ENCODE measurements around the gene DEFB110.

The DEFB110 gene

DNA sequence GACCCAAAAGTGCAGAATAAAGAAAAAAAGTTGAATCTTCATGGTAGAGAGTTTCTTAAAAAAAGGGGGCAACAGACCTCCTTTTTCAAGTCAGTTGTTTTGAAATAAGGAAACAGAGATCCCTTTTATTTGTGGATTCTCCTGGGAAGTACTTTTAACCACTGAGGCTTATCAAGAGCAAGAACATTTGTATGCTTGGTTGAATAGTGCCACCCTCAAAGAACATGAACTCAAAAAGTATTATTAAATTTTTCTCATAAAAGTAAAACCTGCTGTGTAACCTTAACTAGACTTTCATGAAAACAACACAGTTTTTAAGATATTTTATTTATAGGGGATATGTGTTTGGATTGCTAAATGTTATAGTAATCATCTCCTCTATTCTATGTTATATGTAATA is at the start of gene DEFB110:
Gene DEFB110 (minus strand): TSS at position 101 of the 400 bp plus-strand sequence. CDS start 59 bp downstream, at position 42.
- DNase-seq (ENCODE audit: low read depth in 2 of 2), result no peak

DNA sequence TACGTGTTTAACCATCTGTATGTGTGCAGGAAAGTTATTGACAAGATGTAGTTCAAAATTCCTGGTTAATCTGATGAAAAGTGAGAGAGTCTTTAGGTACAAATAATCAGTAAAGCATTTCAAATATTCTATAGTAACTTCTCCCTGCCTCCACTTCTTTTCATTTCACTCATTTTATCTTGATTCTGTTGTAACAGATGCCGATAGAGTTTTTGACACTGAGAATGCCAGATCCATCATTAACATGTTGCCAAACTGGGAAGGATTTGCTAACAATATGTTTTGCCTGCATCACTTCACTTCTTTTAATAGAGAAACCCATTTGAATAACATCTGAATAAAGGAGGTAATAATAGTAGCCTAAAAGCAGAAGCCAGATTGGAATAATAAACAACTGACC is 48.3 kb upstream of the DEFB110 start:
- DNase-seq (ENCODE audit: low read depth in 2 of 2), result no peak

- no peak for DNase-seq (ENCODE audit: low read depth in 2 of 2)
Measured at GRCh38 chr6:50062051-50062450, 40.3 kb upstream of the DEFB110 start.

DNA sequence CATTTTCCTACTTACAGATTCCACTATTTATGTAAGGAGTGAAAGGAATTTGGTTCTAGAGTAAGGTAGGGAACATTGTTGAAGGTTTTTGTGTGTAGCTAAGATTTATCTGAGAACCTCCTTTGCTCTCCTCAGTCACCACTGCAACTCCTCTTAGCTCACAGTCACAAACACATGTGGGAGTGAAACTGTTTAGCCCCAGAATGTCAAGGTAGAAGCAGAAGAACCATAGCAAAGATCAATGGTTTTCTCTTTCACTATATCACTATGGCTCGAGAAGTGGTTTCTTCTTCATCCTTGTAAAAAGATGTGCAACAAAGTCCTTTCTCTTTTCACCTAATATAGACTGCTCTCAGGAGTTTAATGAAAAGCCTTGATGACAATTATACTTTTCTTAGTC is 34.4 kb upstream of the DEFB110 start:
- DNase-seq (ENCODE audit: low read depth in 2 of 2), result no peak

DNA sequence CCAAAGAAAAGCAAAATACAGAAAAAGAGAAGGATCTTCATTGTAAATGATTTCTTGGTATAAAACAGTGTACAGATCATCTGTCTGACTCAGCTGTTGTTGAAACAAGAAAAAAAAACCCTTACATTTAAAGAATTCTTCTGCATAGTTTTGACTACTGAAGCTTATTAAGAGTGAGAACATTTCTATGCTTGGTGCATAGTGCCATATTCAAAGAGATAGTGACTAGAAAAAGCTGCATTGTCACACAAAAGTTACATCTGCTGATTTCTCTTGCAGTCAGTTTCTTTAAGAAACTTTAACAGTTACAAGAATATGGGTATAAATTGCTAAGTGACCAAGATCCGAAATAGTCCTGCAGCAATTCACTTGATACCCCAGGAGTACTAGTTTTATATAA is 28.0 kb upstream of the DEFB110 start, which contains the start of gene DEFB112:
Gene DEFB112 (minus strand): TSS at position 101 of the 400 bp plus-strand sequence. CDS start 60 bp downstream, at position 41.
- no peak for DNase-seq (ENCODE audit: low read depth in 2 of 2)

GRCh38 chr6:50047026-50047425 is 25.2 kb upstream of the DEFB110 start:
- no peak for DNase-seq (ENCODE audit: low read depth in 2 of 2)

DNA sequence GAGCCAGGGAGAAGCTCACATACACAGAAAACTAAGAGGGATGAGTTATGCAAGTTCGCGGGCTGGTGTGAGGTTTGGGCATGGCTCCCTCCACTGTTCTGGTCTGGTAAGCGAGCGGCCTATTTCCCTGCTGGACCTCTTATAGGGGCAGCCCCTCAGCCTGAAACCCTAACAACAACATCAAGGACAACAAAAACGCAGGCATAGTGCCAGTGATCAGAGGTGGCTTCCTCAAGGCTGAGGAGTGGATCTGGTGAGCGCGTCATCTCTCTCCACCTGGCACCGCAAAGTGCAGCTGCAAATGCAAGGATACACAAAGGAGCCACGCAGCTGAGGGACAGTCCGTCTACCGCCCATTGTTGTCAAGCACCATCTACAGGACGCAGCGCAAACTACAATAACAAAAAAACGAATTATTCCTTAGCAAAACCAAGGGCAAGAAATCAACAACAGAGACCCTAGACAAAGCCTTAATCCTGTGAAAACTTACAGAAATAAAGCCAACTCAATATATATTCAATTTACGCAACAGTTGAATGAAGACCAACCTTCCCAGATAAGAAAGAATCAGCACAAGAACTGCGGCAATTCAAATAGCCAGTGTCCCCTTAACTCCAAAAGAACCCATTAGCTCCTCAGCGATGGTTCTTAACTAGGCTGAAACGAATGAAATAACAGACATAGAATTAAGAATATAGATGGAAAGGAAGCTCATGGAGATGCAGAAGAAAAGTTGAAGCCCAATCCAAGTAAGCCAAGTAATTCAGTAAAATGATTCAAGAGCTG is 9.2 kb upstream of the DEFB110 start:
- no peak for DNase-seq (ENCODE audit: low read depth in 2 of 2)

GRCh38 chr6:50030350-50030749 is 8.6 kb upstream of the DEFB110 start:
- no peak for DNase-seq (ENCODE audit: low read depth in 2 of 2)

DNA sequence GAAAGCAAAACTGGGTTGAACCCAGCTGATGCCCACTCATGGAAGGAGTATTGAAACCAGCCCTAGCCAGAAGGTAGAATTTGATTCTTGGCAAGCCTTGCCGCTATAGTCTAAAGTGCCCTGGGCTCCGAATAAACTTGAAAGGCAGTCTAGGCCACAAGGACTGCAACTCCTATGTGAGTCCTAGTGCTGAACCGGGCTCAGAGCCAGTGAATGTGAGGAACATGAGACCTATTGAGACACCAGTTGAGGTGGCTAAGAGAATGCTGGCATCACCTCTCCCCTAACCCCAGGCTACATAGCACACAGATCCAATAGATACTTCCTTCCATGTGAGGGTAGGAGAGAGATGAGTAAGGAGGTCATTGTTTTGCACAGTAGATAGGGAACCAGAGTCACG is 3.5 kb upstream of the DEFB110 start:
- no peak for DNase-seq (ENCODE audit: low read depth in 2 of 2)

DNA sequence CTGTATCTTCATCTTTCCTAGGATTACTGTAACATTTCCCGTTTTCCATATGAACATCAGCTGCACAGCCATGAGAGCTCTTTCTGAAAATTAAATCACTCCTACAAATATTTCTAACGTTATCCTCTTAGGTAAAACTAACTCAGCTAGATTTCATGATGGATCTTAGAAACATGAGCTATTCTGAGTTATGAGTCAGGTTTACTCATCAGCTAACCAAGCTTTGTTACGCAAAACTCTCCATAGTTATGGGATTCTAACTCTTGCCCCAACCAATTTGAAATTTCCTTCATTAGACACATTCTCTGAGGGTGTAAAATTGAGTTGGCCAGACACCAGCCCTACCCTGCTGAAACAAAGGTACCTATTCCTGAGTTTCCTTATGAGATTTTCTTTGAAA is 14.0 kb downstream of the DEFB110 start:
- DNase-seq (ENCODE audit: low read depth in 2 of 2), result no peak

- no peak for DNase-seq (ENCODE audit: low read depth in 2 of 2)
Measured at GRCh38 chr6:50003139-50003538, 18.7 kb downstream of the DEFB110 start.

- DNase-seq (ENCODE audit: low read depth in 2 of 2), result no peak
Measured at GRCh38 chr6:49995278-49995677, 26.5 kb downstream of the DEFB110 start.

- no peak for DNase-seq (ENCODE audit: low read depth in 2 of 2)
Measured at GRCh38 chr6:49988900-49989299, 32.9 kb downstream of the DEFB110 start.

GRCh38 chr6:49987749-49988148 is 34.0 kb downstream of the DEFB110 start:
- DNase-seq (ENCODE audit: low read depth in 2 of 2), result no peak

DNA sequence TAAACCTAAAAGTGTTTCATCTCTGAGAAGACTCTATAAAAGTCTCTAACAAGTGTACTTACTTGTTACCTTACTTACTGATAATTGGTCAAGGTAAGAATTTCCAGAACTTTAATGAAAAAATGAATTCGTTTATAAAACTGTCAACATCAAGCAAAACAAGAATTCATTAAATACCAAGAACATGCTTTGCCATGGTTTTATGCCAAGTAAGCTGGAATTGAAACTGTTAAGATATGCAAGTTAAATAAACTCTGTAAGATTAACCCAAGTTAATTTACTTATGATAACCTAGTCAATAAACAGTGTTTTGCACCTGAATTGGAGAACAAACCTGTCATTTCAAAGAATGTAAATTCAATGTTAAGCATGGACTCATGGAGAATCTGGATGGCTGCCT is 35.2 kb downstream of the DEFB110 start:
- DNase-seq (ENCODE audit: low read depth in 2 of 2), result no peak

GRCh38 chr6:49982046-49982445 is 39.7 kb downstream of the DEFB110 start:
- no peak for DNase-seq (ENCODE audit: low read depth in 2 of 2)

DNA sequence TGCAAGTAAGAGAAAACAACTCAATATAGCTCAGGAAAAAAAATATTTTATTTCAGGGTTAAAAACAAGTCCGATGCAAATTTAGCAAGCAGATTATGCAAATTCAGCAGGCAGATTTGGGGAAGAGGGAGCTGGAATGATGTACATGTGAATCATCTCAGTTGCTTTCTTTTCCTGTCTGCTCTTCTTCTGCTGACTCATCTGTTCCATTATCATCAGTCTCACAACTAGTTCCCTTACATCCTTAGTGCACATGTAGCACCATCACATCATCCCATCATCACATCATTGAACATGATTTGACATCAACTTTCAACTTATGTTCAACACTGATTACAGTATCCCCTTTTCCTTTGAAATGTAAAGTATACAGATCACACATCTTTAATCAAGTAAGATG is 40.9 kb downstream of the DEFB110 start:
- no peak for DNase-seq (ENCODE audit: low read depth in 2 of 2)

GRCh38 chr6:49979584-49979983 is 42.2 kb downstream of the DEFB110 start:
- DNase-seq (ENCODE audit: low read depth in 2 of 2), result no peak

DNA sequence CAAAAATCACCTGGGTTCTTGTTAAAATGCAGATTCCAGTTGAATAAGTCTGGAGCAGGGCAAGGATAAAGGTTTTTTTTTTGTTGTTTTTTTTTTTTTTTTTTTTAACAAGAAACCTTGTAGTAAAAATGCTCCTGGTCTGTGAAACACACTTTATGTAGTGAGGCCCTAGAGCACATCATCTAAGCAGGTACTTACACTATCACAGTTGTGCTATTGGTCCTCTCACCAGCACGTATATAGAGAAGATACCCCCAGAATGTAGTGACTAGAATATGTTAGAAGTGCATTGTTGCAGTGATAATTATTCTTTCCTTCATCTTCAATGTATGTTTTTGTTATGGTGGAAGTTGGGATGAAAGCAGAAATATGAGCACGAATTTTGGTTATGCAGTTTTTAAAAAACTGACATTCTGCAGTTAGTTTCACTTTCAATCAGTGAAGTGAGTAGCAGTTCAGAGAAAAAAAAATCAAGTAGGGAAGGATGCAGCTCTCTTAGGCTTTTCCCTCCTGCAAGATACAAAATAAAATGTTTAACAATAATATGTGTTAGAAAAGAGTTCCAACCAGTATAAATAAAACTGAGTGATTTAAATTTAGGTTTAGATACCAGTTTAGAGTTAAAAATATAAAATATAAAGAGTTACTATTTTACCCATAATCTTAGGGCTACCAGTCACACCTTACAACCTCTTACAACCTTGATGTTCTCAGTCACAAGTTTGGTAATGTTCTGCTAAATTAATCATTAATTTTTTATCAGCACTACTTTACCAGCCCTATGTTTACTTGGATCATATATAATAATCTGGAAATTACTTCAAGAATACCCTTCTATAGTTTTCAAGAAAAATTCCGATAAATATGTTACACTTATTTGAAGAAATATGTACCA is 43.2 kb downstream of the DEFB110 start:
- DNase-seq (ENCODE audit: low read depth in 2 of 2), result no peak

DNA sequence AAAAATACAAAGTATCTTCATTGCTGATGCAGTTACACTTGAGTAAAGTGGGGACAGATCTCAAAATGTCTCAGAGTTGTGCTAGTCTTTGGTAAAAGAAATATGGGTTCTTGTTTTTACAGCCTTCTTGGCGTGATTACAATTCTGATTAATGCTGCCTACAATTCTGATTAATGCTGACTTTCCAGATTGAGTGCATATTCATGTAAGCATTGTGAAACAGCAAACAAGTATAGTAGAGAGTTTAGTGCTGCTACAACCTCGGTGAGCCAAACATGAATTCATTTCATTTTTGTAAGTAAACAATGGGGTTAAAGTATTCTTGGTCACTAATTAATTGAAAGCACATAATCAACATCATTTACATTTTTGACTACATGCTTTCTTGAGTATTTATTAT is 52.2 kb downstream of the DEFB110 start, which contains the start of gene DEFB113:
Gene DEFB113 (minus strand): TSS at position 21 of the 400 bp plus-strand sequence. CDS start 0 bp downstream, at position 21.
- no peak for DNase-seq (ENCODE audit: low read depth in 2 of 2)

All from stimulated activated CD8-positive, alpha-beta memory T cell treated with anti-CD3 and anti-CD28 coated beads, Interleukin-2, amount 100 ng/mL, for 1 hour (primary cell).